SK-N-SH treated with all-trans-retinoic acid at 6 μM for 48 hours (cell line): ENCODE measurements around the gene LTBP4.

Experiments used
- ARNTL ChIP-seq: fragments of 450-650 bp; formaldehyde crosslinking; IDR thresholded peaks from 2 replicates; pipeline ENCODE4 v1.5.0; 2020; ENCODE audit warnings: low read depth, mild to moderate bottlenecking, moderate library complexity, borderline replicate concordance
- CREB5 ChIP-seq: fragments of 250-450 bp; sonication (Bioruptor Pico); IDR thresholded peaks from 2 replicates; pipeline ENCODE4 v1.5.1; 2020; ENCODE audit warnings: low read depth, mild to moderate bottlenecking, moderate library complexity
- CSDC2 ChIP-seq: fragments of 250-450 bp; sonication (Bioruptor Pico); IDR thresholded peaks from 2 replicates; pipeline ENCODE4 v1.5.0; 2020; ENCODE audit warnings: mild to moderate bottlenecking, moderate library complexity
- ISL1 ChIP-seq: fragments of 250-450 bp; sonication (Bioruptor Pico); IDR thresholded peaks from 2 replicates; pipeline ENCODE4 v2.1.2; 2022; ENCODE audit warnings: mild to moderate bottlenecking, moderate library complexity
- PATZ1 ChIP-seq: fragments of 250-450 bp; sonication (Bioruptor Pico); IDR thresholded peaks from 2 replicates; pipeline ENCODE4 v1.8.0; 2020; ENCODE audit warnings: mild to moderate bottlenecking, moderate library complexity, borderline replicate concordance
- SNAI2 ChIP-seq: fragments of 250-450 bp; sonication (Bioruptor Pico); IDR thresholded peaks from 2 replicates; pipeline ENCODE4 v1.5.0; 2020; ENCODE audit warnings: mild to moderate bottlenecking, moderate library complexity
- TCF4 ChIP-seq: fragments of 250-450 bp; sonication (Bioruptor Pico); IDR thresholded peaks from 2 replicates; pipeline ENCODE4 v1.8.0; 2021; ENCODE audit warnings: mild to moderate bottlenecking, moderate library complexity, borderline replicate concordance
- ZC3H10 ChIP-seq: fragments of 250-450 bp; sonication (Bioruptor Pico); IDR thresholded peaks from 2 replicates; pipeline ENCODE4 v1.5.1; 2021; ENCODE audit warnings: mild to moderate bottlenecking, moderate library complexity
- ZFP3 ChIP-seq: fragments of 250-450 bp; sonication (Bioruptor Pico); IDR thresholded peaks from 2 replicates; pipeline ENCODE4 v1.5.0; 2020; ENCODE audit warnings: mild to moderate bottlenecking, moderate library complexity
- ZFP30 ChIP-seq: fragments of 450-650 bp; formaldehyde crosslinking; IDR thresholded peaks from 2 replicates; pipeline ENCODE4 v1.5.0; 2022; ENCODE audit warnings: mild to moderate bottlenecking, moderate library complexity
- ZNF70 ChIP-seq: fragments of 450-650 bp; formaldehyde crosslinking; IDR thresholded peaks from 2 replicates; pipeline ENCODE4 v1.5.0; 2020; ENCODE audit warnings: mild to moderate bottlenecking, moderate library complexity
- TF ChIP-seq, protein P1 (sequence below): fragments of 250-450 bp; sonication (Bioruptor Pico); IDR thresholded peaks from 2 replicates; pipeline ENCODE4 v1.5.1; 2021; ENCODE audit warnings: mild to moderate bottlenecking, moderate library complexity

DNA sequence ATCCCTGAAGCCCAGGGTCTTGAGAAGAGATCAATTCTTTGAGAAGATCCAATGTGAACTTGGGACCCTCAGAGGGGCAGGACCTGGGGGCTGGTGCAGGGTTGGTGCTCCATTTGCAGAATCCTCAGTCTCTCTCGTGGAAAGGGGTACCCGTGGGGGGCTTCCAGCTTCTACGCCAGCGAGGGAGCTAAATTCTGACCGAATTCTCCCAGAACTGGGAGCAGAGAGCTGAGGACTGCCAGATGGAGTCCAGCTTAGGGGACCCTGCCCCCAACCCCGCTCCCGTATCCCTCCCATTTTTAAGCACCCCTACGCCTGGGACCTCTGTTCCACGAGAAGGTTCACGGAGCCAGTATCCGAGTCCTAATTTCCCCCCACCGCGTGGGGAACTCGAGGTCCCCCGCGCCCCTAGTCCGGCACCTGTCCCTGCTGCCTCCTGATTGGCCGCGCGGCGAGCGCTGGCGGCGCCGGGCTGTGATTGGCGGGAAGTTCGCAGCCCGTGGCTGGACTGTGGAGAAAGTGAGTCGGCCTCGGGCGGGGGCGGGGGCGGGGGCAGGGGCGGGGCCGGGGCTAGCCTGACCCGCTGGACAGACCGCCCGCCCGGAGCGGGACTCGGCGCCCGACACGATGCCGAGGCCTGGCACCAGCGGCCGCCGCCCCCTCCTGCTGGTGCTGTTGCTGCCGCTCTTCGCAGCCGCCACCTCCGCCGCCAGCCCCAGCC, 4.4 kb upstream of the LTBP4 start:
- TF ChIP-seq TCF4: no peak
- TF ChIP-seq ZNF70: no peak
- TF ChIP-seq, protein P1, sequence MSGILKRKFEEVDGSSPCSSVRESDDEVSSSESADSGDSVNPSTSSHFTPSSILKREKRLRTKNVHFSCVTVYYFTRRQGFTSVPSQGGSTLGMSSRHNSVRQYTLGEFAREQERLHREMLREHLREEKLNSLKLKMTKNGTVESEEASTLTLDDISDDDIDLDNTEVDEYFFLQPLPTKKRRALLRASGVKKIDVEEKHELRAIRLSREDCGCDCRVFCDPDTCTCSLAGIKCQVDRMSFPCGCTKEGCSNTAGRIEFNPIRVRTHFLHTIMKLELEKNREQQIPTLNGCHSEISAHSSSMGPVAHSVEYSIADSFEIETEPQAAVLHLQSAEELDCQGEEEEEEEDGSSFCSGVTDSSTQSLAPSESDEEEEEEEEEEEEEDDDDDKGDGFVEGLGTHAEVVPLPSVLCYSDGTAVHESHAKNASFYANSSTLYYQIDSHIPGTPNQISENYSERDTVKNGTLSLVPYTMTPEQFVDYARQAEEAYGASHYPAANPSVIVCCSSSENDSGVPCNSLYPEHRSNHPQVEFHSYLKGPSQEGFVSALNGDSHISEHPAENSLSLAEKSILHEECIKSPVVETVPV (CRISPR knock-in tag): no peak
- TF ChIP-seq PATZ1 (CRISPR knock-in tag): no peak
- no peak for TF ChIP-seq ZFP3
- TF ChIP-seq SNAI2 (CRISPR knock-in tag): no peak
- TF ChIP-seq ARNTL (CRISPR knock-in tag): no peak
- no peak for TF ChIP-seq CREB5 (CRISPR knock-in tag)
- TF ChIP-seq ZC3H10: no peak
- TF ChIP-seq ZFP30: no peak
- TF ChIP-seq CSDC2 (CRISPR knock-in tag): no peak
- TF ChIP-seq ISL1 (CRISPR knock-in tag): no peak
